Esophagus squamous epithelium (tissue), 5 donors: ENCODE measurements around the gene SMIM28. TPM values are rescaled to one million over a fixed set of nuclear protein-coding genes. Genes with fewer than 3 reads are reported as not detected.
A peak's percentile ranks its signal among the peaks of the same experiment; 100 is the strongest.

Experiments
- DNase-seq: peaks from one replicate; lab custom pipeline; 2025; lab: John Stamatoyannopoulos, UW
- H3K27ac ChIP-seq, 4 donors: fragments of 200-600 bp; sonication (generic); one replicate each; pipeline ENCODE4 v1.5.1; 2016 to 2019; ENCODE audit warnings: mild to moderate bottlenecking in 1 of 4
- H3K27me3 ChIP-seq, 4 donors: fragments of 200-600 bp; sonication (generic); 1 replicate in 3 of 4; 2 replicates in 1 of 4; pipeline versions ENCODE4 v1.5.1 to v1.6.0; 2017 to 2021; ENCODE audit warnings: antibody characterized with exemption in 1 of 4
- H3K36me3 ChIP-seq, 3 donors: fragments of 200-600 bp; sonication (generic); one replicate each; pipeline ENCODE4 v1.5.1; 2016 to 2019
- H3K4me1 ChIP-seq, 3 donors: fragments of 200-600 bp; sonication (generic); one replicate each; pipeline ENCODE4 v1.5.1; 2017 to 2019
- H3K4me3 ChIP-seq, 4 donors: fragments of 200-600 bp; sonication (generic); 1 replicate in 3 of 4; 2 replicates in 1 of 4; pipeline ENCODE4 v1.5.1; 2016 to 2019; ENCODE audit warnings: mild to moderate bottlenecking in 2 of 4, moderate library complexity in 1 of 4
- H3K9me3 ChIP-seq, 3 donors: fragments of 200-600 bp; sonication (generic); one replicate each; pipeline ENCODE4 v1.5.1; 2016 to 2019
- POLR2A ChIP-seq, 4 donors: fragments of 450-650 bp; IDR thresholded peaks; one replicate each; pipeline ENCODE4 v1.6.1; 2017; ENCODE audit warnings: antibody characterized with exemption in 4 of 4, mild to moderate bottlenecking in 4 of 4, moderate library complexity in 3 of 4
- WGBS, 2 donors: methylation state at CpG; one replicate each; pipeline ENCODE4 v1.1.5; 2018; 5-methylcytosine and 5-hydroxymethylcytosine counted together
- intact Hi-C: fragments of 100-400 bp; cut with DNase I; formaldehyde crosslinking; loops from one replicate; pipeline ENCODE4 v1.15.0; 2022
- total RNA-seq, 4 donors: library from RNA; depleted of rRNA; stranded (reverse); fragments of >200 nt; gene quantifications; one replicate each; pipeline ENCODE4 v1.1.0, GENCODE V29; 2016
- TF ChIP-seq, protein P1 (sequence below), 6 experiments: fragments of 450-650 bp in 4 of 6; fragments of 200-600 bp in 2 of 6; sonication (generic) in 2 of 6; IDR thresholded peaks; one replicate each; pipeline ENCODE4 v1.5.1; 2016 to 2019; ENCODE audit warnings: antibody characterized with exemption in 6 of 6, mild to moderate bottlenecking in 4 of 6, moderate library complexity in 4 of 6
- donor health status: DM: yes; HTN: yes; CAD: no.

The SMIM28 gene
- total RNA-seq, 4 donors from 2014 or later = not detected

DNA sequence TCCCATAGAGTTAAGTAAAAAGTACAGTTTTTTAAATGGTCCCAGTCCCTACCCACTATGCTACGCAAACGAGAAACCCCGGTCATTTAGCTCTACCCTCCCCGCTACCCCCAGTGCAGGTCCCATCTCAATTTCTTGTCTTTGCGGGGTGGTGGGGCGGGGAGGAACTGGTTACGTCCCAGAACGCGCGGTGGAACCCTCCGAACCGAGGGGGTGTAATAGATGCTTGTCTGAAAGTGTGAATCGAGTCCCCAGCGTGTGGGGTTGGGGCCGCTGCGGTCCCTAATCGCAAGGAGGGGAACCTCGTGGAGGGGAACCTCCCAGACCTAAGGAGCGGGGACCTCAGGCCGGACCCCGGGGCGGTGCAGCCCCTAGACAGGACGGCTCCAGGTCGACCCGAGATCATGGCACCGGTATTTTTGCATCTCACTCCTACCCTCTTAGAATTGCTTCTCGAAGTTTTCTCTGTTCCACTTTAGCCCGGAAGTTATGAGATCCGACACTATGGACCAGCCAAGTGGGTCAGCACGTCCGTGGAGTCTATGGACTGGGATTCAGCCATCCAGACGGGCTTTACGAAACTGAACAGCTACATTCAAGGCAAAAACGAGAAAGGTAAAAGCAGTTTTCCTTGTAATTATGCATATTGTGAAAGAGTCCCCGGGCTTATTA is 27.1 kb downstream of the SMIM28 start:
- DNase-seq = no peak
- H3K27ac ChIP-seq = peak overlapping the region; percentile 94 to 99 (median 97)
- no peaks in the 10 kb centered on the region for H3K9me3 ChIP-seq
- peaks cover 11 to 44% (median 22%) of the 10 kb centered on the region in 3 donors for H3K36me3 ChIP-seq
- intact Hi-C loops = loop anchor here (10.0 kb wide), 1 partner anchor 290 kb away; no protein-coding TSS in a partner anchor
- WGBS, 2 donors = 3 to 8% methylated on average over 28 of the region's 35 CpGs
- H3K27me3 ChIP-seq = no peaks in the 10 kb centered on the region
- peaks cover 8 to 60% (median 19%) of the 10 kb centered on the region in 3 donors for H3K4me1 ChIP-seq
- TF ChIP-seq, protein P1, sequence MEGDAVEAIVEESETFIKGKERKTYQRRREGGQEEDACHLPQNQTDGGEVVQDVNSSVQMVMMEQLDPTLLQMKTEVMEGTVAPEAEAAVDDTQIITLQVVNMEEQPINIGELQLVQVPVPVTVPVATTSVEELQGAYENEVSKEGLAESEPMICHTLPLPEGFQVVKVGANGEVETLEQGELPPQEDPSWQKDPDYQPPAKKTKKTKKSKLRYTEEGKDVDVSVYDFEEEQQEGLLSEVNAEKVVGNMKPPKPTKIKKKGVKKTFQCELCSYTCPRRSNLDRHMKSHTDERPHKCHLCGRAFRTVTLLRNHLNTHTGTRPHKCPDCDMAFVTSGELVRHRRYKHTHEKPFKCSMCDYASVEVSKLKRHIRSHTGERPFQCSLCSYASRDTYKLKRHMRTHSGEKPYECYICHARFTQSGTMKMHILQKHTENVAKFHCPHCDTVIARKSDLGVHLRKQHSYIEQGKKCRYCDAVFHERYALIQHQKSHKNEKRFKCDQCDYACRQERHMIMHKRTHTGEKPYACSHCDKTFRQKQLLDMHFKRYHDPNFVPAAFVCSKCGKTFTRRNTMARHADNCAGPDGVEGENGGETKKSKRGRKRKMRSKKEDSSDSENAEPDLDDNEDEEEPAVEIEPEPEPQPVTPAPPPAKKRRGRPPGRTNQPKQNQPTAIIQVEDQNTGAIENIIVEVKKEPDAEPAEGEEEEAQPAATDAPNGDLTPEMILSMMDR (IDR thresholded peaks at IDR 0.05) = no peak
- TF ChIP-seq POLR2A (IDR thresholded peaks at IDR 0.05) = no peak
- H3K4me3 ChIP-seq = peak overlapping the region; percentile 75 to 98 (median 88)

DNA sequence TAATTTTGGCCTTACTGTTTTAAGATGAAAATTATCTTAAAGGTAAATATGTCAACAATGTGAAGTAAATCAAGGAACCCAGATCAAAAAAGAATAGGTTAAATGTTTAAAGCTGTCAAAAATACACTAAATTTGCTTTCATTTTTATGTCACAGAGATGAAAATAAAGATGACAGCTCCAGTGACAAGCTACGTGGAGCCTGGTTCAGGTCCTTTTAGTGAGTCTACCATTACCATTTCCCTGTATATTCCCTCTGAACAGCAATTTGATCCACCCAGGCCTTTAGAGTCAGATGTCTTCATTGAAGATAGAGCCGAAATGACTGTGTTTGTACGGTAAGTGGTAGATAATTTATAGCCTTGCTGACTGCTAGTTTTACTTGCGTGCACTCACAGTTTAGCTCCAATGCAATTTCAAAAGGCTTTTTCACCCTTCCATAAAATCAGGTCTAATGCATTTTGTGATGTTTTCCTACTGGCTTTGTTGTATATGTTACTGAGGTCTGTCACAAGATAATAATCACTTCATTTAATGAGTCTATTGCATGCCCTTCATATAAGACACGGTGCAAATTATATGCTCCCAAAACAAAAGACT is 28.2 kb downstream of the SMIM28 start:
- WGBS, 2 donors = 78 to 86% methylated on average over 5 of the region's 5 CpGs

DNA sequence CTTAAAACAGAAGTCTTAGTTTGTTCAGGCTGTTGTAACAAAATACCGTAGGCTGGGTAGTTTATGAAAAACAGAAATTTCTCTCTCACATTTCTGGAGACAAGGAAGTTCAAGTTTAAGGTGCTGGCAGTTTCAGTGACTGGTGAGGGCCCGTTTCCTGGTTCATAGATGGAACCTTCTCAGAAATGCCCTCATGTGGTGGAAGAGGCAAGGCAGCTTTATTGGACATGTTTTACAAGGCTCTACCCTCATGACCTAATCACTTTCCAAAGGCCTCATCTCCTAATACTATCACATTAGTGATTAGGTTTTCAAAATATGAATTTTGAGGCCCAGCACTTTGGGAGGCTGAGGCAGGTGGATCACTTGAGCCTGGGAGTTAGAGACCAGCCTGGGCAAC is 28.7 kb downstream of the SMIM28 start:
- intact Hi-C loops = loop anchor here (10.0 kb wide), 1 partner anchor 292 kb away; no protein-coding TSS in a partner anchor
- DNase-seq = no peak
- no peak for TF ChIP-seq POLR2A (IDR thresholded peaks at IDR 0.05)
- TF ChIP-seq, protein P1 (IDR thresholded peaks at IDR 0.05) = peak in 1 of 6 experiments; percentile 24
- no peak overlapping the region for H3K4me3 ChIP-seq
- H3K4me1 ChIP-seq = peaks cover 16 to 76% (median 33%) of the 10 kb centered on the region in 3 donors
- no peaks in the 10 kb centered on the region for H3K27me3 ChIP-seq
- peak overlapping the region in 3 of 4 donors; percentile 94 to 99 (median 97) for H3K27ac ChIP-seq
- no peaks in the 10 kb centered on the region for H3K9me3 ChIP-seq
- peaks cover 11 to 60% (median 22%) of the 10 kb centered on the region in 3 donors for H3K36me3 ChIP-seq
- WGBS, 2 donors = 58 to 65% methylated on average over 2 of the region's 2 CpGs

More for the DNA sequence above, 28.2 kb downstream of the SMIM28 start:
- no peak for TF ChIP-seq POLR2A (IDR thresholded peaks at IDR 0.05)
- TF ChIP-seq, protein P1 (IDR thresholded peaks at IDR 0.05) = no peak
- intact Hi-C loops = loop anchor here (10.0 kb wide), 1 partner anchor 291 kb away; no protein-coding TSS in a partner anchor
- peak overlapping the region in 3 of 4 donors; percentile 94 to 99 (median 97) for H3K27ac ChIP-seq
- H3K4me1 ChIP-seq = peaks cover 16 to 71% (median 28%) of the 10 kb centered on the region in 3 donors
- no peaks in the 10 kb centered on the region for H3K27me3 ChIP-seq
- H3K36me3 ChIP-seq = peaks cover 11 to 55% (median 22%) of the 10 kb centered on the region in 3 donors
- DNase-seq = no peak
- H3K4me3 ChIP-seq = peak overlapping the region; percentile 75 to 98 (median 88)
- H3K9me3 ChIP-seq = no peaks in the 10 kb centered on the region

DNA sequence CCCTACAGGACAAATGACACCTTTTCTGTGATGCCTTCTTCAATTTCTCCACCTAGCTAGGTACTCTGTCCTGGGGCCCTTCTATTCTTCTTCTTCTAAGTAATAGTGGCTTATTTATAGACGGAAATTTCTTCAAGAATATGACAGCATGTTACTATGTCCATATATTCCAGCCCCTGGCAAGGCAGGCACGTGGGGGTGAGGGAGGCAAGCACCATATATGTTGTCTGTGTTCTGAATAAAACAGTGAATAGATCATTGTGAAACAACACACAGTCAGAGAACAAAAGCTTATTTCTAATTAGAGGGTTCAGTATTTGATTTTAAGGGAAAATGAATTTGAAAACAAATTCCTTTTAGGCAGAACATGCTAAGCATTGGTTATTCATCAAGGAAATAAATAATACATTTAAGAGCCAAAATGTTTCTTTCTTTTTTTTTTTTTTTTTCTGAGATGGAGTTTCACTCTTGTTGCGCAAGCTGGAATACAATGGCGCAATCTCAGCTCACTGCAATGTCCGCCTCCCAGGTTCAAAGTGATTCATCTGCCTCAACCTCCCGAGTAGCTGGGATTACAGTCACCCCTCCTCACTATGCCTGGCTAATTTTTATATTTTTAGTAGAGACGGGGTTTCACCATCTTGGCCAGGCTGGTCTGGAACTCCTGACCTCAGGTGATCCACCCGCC is 32.5 kb downstream of the SMIM28 start:
- intact Hi-C loops = no loop called here
- H3K27ac ChIP-seq = peak overlapping the region; percentile 60 to 72 (median 66)

More for the DNA sequence above, 32.5 kb downstream of the SMIM28 start:
- DNase-seq = no peak
- Histone ChIP-seq H3K4me3 (no peak overlapping the region), H3K36me3 (peaks cover 15 to 98% (median 36%) of the 10 kb centered on the region in 3 donors), H3K27me3 (no peaks in the 10 kb centered on the region), H3K4me1 (peaks cover 8 to 65% (median 26%) of the 10 kb centered on the region in 3 donors), H3K9me3 (no peaks in the 10 kb centered on the region)
- WGBS, 2 donors = 43 to 56% methylated on average over 8 of the region's 8 CpGs
- TF ChIP-seq, protein P1 (IDR thresholded peaks at IDR 0.05) = no peak
- no peak for TF ChIP-seq POLR2A (IDR thresholded peaks at IDR 0.05)
